H1 (cell line): ENCODE measurements around the gene C9orf50. TPM values are rescaled to one million over a fixed set of nuclear protein-coding genes. Genes with fewer than 3 reads are reported as not detected.

Experiments
- RAD21 ChIP-seq, 2 experiments: IDR thresholded peaks in 1 of 2; conservative IDR thresholded peaks in 1 of 2; 2 replicates each; pipeline ENCODE4 v1.6.1; 2011; ENCODE audit warnings: low read depth in 2 of 2, low read length in 2 of 2, improper control_type of control experiment in 1 of 2, inconsistent platforms in 1 of 2, mild to moderate bottlenecking in 1 of 2, moderate library complexity in 1 of 2
- polyA plus RNA-seq, 7 experiments: library from polyadenylated mRNA; depleted of rRNA in 3 of 7; stranded (reverse) in 5 of 7; unstranded in 2 of 7; fragments of >200 nt in 5 of 7; fragments of 200-250 nt in 2 of 7; gene quantifications; 1 replicate in 5 of 7; 2 replicates in 1 of 7; 4 replicates in 1 of 7; pipeline versions ENCODE4 v1.2.1 to v1.2.3, GENCODE V29; 2011 to 2013; ENCODE audit warnings: missing spikeins in 2 of 7, mixed read lengths in 2 of 7
- total RNA-seq: library from RNA; stranded (reverse); fragmentation: NEBNext Ultra II Directional; extraction: Animal tissue kit (Norgen Biotek cat#: 25700); gene quantifications from 2 replicates; pipeline ENCODE4 v1.2.1, GENCODE V29; 2021

The C9orf50 gene
- total and polyA plus RNA-seq, 2 of the 8 experiments (the other 6 are each of a cell fraction or from before 2014, with no cell fraction given): not detected

GRCh38 chr9:129567842-129568559 lies 52.9 kb downstream of the C9orf50 start (continued):
- peak in 1 of 2 experiments; percentile 1; a peak in 1 of 4 replicates for TF ChIP-seq RAD21 (IDR thresholded peaks at IDR 0.05 in 1 of 2, conservative IDR thresholded peaks at IDR 0.05 in 1 of 2; ENCODE audit: low read depth in 2 of 2, low read length in 2 of 2)
